HepG2 (cell line): ENCODE measurements around the gene CEP128. TPM values are rescaled to one million over a fixed set of nuclear protein-coding genes. Genes with fewer than 3 reads are reported as not detected.
A peak's percentile ranks its signal among the peaks of the same experiment; 100 is the strongest.

Source experiments
- ATAC-seq: fragments of 200-7000 bp; cut with Tn5 transposase; 3 replicates; pipeline ENCODE4 v1.9.1; 2020; ENCODE audit warnings: mild to moderate bottlenecking, moderate library complexity
- BruUV-seq: library from RNA; stranded (reverse); fragments of 400-500 nt; replicated peaks from 2 replicates; lab custom pipeline; 2021; lab: Mats Ljungman, UMichigan
- CTCF ChIA-PET: fragments of 300-600 bp; formaldehyde crosslinking; extraction: SDS; loops from one replicate; lab custom pipeline; 2021; ENCODE audit warnings: low total read pairs, inconsistent platforms, low intra/inter-chr PET ratio; lab: Yijun Ruan, JAX
- POLR2A ChIA-PET: fragments of 350-600 bp; sonication (Branson Sonifier 250); formaldehyde crosslinking; loops from one replicate; lab custom pipeline; 2020; ENCODE audit warnings: antibody characterized with exemption, inconsistent platforms; lab: Yijun Ruan, JAX
- DNase-seq: peaks from one replicate; pipeline ENCODE4 v3.0.0-alpha.2; 2015; ENCODE audit warnings: low spot score
- FAIRE-seq: peaks from 3 replicates; lab custom pipeline; 2011; peaks lifted over from hg19 to GRCh38; lab: Jason Lieb, UNC
- H2AFZ ChIP-seq: one replicate; pipeline ENCODE4 v1.6.1; 2011; ENCODE audit warnings: low read length, inconsistent platforms
- H3K27ac ChIP-seq: fragments of 300-600 bp; 3 replicates; pipeline ENCODE4 v1.8.0; 2011; ENCODE audit warnings: mixed run types, mild to moderate bottlenecking, mixed read lengths, low read length, inconsistent platforms; ENCODE audit not compliant: insufficient read depth; ENCODE audit errors: extremely low read length
- H3K27me3 ChIP-seq, 2 experiments: fragments of 200-600 bp in 1 of 2; 2 replicates in 1 of 2; 3 replicates in 1 of 2; pipeline versions ENCODE4 v1.6.0 to v1.8.0; 2011; ENCODE audit warnings: low read length in 2 of 2, mild to moderate bottlenecking in 2 of 2, moderate library complexity in 2 of 2, inconsistent platforms in 1 of 2; ENCODE audit not compliant: insufficient read depth in 2 of 2, control insufficient read depth in 1 of 2
- H3K36me3 ChIP-seq, 2 experiments: fragments of 200-600 bp in 1 of 2; replicated peaks in 1 of 2; 2 replicates in 1 of 2; 3 replicates in 1 of 2; pipeline versions ENCODE4 v1.5.1 to v1.8.0; 2011; ENCODE audit warnings: low read length in 2 of 2, inconsistent platforms in 1 of 2; ENCODE audit not compliant: insufficient read depth in 2 of 2, control insufficient read depth in 1 of 2
- H3K4me1 ChIP-seq: 2 replicates; pipeline ENCODE4 v1.5.1; 2012; ENCODE audit warnings: low read length, inconsistent platforms; ENCODE audit not compliant: insufficient read depth
- H3K4me2 ChIP-seq: 2 replicates; pipeline ENCODE4 v1.6.0; 2011; ENCODE audit warnings: low read depth, low read length, inconsistent platforms
- H3K4me3 ChIP-seq, 3 experiments: fragments of 200-600 bp in 1 of 3; sonication (generic), shearing (Covaris generic) in 1 of 3; replicated peaks in 1 of 3; 2 replicates each; pipeline ENCODE4 v1.5.1; 2011 to 2016; ENCODE audit warnings: low read length in 3 of 3, inconsistent platforms in 2 of 3, low read depth in 2 of 3, mild to moderate bottlenecking in 2 of 3, control low read depth in 1 of 3, mixed read lengths in 1 of 3; ENCODE audit not compliant: insufficient read depth in 1 of 3
- H3K79me2 ChIP-seq: one replicate; pipeline ENCODE4 v1.6.1; 2011; ENCODE audit warnings: low read length, inconsistent platforms; ENCODE audit not compliant: insufficient read depth
- H3K9ac ChIP-seq: 2 replicates; pipeline ENCODE4 v1.6.0; 2011; ENCODE audit warnings: mild to moderate bottlenecking, low read depth, low read length, inconsistent platforms; ENCODE audit not compliant: insufficient read depth
- H3K9me3 ChIP-seq: 2 replicates; pipeline ENCODE4 v1.5.1; 2012; ENCODE audit warnings: mild to moderate bottlenecking, low read length
- H4K20me1 ChIP-seq: 2 replicates; pipeline ENCODE4 v1.6.0; 2011; ENCODE audit warnings: inconsistent platforms, mild to moderate bottlenecking, low read length, moderate library complexity; ENCODE audit not compliant: insufficient read depth
- ATF7 ChIP-seq, 2 experiments: fragments of 450-650 bp in 1 of 2; sonication (generic) in 1 of 2; formaldehyde crosslinking in 1 of 2; IDR thresholded peaks; 2 replicates each; pipeline versions ENCODE4 v1.4.0 to v1.6.1; 2016 to 2020; ENCODE audit warnings: antibody characterized with exemption in 1 of 2, mild to moderate bottlenecking in 1 of 2, missing genetic modification reagents in 1 of 2
- GLI4 ChIP-seq: sonication (generic); formaldehyde crosslinking; IDR thresholded peaks from 2 replicates; pipeline ENCODE4 v1.5.1; 2020; ENCODE audit warnings: missing genetic modification reagents, mild to moderate bottlenecking, moderate library complexity, borderline replicate concordance
- MED1 ChIP-seq: sonication (generic); formaldehyde crosslinking; IDR thresholded peaks from 2 replicates; pipeline ENCODE4 v1.4.0; 2020; ENCODE audit warnings: missing genetic modification reagents
- MEIS1 ChIP-seq: sonication (generic); formaldehyde crosslinking; IDR thresholded peaks from 2 replicates; pipeline ENCODE4 v1.9.0; 2021; ENCODE audit warnings: mild to moderate bottlenecking, missing genetic modification reagents, moderate library complexity, borderline replicate concordance
- NFRKB ChIP-seq: fragments of 450-650 bp; IDR thresholded peaks from 2 replicates; pipeline ENCODE4 v1.6.1; 2017
- STAG1 ChIP-seq: sonication (generic); formaldehyde crosslinking; IDR thresholded peaks from 2 replicates; pipeline ENCODE4 v1.4.0; 2020; ENCODE audit warnings: missing genetic modification reagents
- ZBTB7A ChIP-seq: sonication (generic); formaldehyde crosslinking; IDR thresholded peaks from 2 replicates; pipeline ENCODE4 v1.8.0; 2022; ENCODE audit warnings: mild to moderate bottlenecking, missing genetic modification reagents
- ZNF17 ChIP-seq: sonication (generic); formaldehyde crosslinking; IDR thresholded peaks from 2 replicates; pipeline ENCODE4 v1.5.0; 2020; ENCODE audit warnings: mild to moderate bottlenecking, missing genetic modification reagents
- ZSCAN21 ChIP-seq: sonication (generic); formaldehyde crosslinking; IDR thresholded peaks from 2 replicates; pipeline ENCODE4 v1.8.0; 2022; ENCODE audit warnings: mild to moderate bottlenecking, missing genetic modification reagents, moderate library complexity, borderline replicate concordance
- WGBS: methylation state at CpG from one replicate; pipeline ENCODE4 v1.1.6; 2017; ENCODE audit warnings: low lambda C conversion rate; 5-methylcytosine and 5-hydroxymethylcytosine counted together
- in situ Hi-C: cut with HindIII; loops from 2 replicates; pipeline ENCODE4 v1.10.0; 2017; ENCODE audit warnings: low pct_unique_long_range_greater_than_20kb; ENCODE audit not compliant: extremely low pct_ligation_motif_present
- intact Hi-C: fragments of 100-400 bp; cut with micrococcal nuclease; formaldehyde crosslinking; loops from one replicate; pipeline ENCODE4 v1.10.0; 2022; ENCODE audit not compliant: unreplicated experiment
- polyA plus RNA-seq, 8 experiments: library from polyadenylated mRNA; depleted of rRNA in 3 of 8; stranded (reverse) in 7 of 8; unstranded in 1 of 8; fragments of >200 nt; fragmentation: Illumina TruSeq in 4 of 8; extraction: Trizol in 4 of 8; gene quantifications; 2 replicates each; pipeline versions ENCODE4 v1.2.1 to v1.2.3, GENCODE V29; 2011 to 2016; ENCODE audit warnings: low read depth in 4 of 8, missing spikeins in 1 of 8, mixed read lengths in 1 of 8; ENCODE audit not compliant: insufficient read depth in 1 of 8
- total RNA-seq, 5 experiments: library from RNA; depleted of rRNA; stranded (reverse); fragments of >200 nt; fragmentation: Illumina TruSeq; extraction: Trizol; gene quantifications; 2 replicates each; pipeline ENCODE4 v1.2.3, GENCODE V29; 2016; ENCODE audit warnings: low read depth in 1 of 5
- TF ChIP-seq, protein P1 (sequence below): sonication (generic); formaldehyde crosslinking; IDR thresholded peaks from 2 replicates; pipeline ENCODE4 v1.5.1; 2020; ENCODE audit warnings: missing genetic modification reagents, mild to moderate bottlenecking, borderline replicate concordance
- TF ChIP-seq, protein P2 (sequence below): sonication (generic); formaldehyde crosslinking; IDR thresholded peaks from 2 replicates; pipeline ENCODE4 v1.4.0; 2020; ENCODE audit warnings: missing genetic modification reagents, mild to moderate bottlenecking, borderline replicate concordance
- TF ChIP-seq, protein P3 (sequence below): sonication (generic); formaldehyde crosslinking; IDR thresholded peaks from 2 replicates; pipeline ENCODE4 v1.4.0; 2020; ENCODE audit warnings: missing genetic modification reagents

CEP128 gene
- total and polyA plus RNA-seq, 2 of the 13 experiments (the other 11 are each of a cell fraction or from before 2014, with no cell fraction given): 1.3 to 7.5 TPM

DNA sequence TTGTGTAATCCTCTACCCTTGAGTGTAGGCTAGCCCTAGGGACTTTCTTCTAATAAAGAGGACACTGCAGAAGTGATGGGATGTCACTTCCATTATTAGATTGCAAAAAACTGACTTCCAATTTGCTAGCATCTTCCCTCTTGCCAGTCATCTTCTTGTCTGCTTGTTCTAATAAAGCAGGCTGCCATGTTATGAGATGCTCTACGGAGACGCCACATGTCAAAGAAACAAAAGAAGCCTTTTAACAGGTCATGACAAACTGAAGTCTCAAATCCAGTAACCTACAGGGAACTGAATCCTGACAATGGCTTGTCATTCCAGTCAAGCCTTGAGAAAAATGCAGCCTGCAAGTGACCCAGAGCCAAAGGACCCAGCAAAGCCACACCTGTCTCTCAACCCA lies 76.0 kb downstream of the CEP128 start (continued):
- TF ChIP-seq ZNF17 (CRISPR knock-in tag) (no peak), ZSCAN21 (CRISPR knock-in tag) (no peak), MED1 (CRISPR knock-in tag) (no peak), ZBTB7A (CRISPR knock-in tag) (no peak), NFRKB (no peak), MEIS1 (CRISPR knock-in tag) (no peak), ATF7 (IDR thresholded peaks at IDR 0.05) (no peak), ATF7 (CRISPR knock-in tag; IDR thresholded peaks at IDR 0.05) (no peak)
- TF ChIP-seq, protein P1, sequence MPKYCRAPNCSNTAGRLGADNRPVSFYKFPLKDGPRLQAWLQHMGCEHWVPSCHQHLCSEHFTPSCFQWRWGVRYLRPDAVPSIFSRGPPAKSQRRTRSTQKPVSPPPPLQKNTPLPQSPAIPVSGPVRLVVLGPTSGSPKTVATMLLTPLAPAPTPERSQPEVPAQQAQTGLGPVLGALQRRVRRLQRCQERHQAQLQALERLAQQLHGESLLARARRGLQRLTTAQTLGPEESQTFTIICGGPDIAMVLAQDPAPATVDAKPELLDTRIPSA (CRISPR knock-in tag): no peak
- TF ChIP-seq, protein P2, sequence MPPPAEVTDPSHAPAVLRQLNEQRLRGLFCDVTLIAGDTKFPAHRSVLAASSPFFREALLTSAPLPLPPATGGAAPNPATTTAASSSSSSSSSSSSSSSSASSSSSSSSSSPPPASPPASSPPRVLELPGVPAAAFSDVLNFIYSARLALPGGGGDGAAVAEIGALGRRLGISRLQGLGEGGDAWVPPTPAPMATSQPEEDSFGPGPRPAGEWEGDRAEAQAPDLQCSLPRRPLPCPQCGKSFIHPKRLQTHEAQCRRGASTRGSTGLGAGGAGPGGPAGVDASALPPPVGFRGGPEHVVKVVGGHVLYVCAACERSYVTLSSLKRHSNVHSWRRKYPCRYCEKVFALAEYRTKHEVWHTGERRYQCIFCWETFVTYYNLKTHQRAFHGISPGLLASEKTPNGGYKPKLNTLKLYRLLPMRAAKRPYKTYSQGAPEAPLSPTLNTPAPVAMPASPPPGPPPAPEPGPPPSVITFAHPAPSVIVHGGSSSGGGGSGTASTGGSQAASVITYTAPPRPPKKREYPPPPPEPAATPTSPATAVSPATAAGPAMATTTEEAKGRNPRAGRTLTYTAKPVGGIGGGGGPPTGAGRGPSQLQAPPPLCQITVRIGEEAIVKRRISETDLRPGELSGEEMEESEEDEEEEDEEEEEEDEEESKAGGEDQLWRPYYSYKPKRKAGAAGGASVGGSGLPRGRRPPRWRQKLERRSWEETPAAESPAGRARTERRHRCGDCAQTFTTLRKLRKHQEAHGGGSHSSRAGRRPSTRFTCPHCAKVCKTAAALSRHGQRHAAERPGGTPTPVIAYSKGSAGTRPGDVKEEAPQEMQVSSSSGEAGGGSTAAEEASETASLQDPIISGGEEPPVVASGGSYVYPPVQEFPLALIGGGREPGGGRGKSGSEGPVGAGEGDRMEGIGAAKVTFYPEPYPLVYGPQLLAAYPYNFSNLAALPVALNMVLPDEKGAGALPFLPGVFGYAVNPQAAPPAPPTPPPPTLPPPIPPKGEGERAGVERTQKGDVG (CRISPR knock-in tag): no peak

DNA sequence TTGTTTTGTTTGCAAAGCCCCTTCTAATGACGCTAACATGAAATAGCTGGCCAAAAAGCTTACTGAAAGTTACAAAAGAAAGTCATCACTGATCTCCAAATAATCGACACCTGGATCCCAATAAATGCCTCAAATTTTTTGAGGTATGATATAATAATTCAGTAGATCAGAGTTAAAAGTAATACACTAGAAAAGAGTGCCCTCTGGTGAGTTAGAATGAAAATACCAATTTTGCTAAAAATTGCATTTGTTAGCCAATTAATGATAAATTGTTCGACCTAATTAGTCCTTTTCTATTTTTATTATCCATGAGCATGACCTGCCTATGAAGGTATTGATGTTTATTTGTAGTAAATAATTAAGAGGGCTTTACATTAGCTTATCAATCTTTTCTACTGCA lies 78.6 kb downstream of the CEP128 start:
- 53% methylated on average over 3 of the region's 3 CpGs for WGBS
- BruUV-seq: no TSS peak
- H3K4me2 ChIP-seq: no peak overlapping the region
- H2AFZ ChIP-seq: no peak overlapping the region
- TF ChIP-seq, protein P3, sequence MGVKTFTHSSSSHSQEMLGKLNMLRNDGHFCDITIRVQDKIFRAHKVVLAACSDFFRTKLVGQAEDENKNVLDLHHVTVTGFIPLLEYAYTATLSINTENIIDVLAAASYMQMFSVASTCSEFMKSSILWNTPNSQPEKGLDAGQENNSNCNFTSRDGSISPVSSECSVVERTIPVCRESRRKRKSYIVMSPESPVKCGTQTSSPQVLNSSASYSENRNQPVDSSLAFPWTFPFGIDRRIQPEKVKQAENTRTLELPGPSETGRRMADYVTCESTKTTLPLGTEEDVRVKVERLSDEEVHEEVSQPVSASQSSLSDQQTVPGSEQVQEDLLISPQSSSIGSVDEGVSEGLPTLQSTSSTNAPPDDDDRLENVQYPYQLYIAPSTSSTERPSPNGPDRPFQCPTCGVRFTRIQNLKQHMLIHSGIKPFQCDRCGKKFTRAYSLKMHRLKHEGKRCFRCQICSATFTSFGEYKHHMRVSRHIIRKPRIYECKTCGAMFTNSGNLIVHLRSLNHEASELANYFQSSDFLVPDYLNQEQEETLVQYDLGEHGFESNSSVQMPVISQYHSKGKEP (CRISPR knock-in tag): no peak
- TF ChIP-seq GLI4 (CRISPR knock-in tag) (no peak), STAG1 (CRISPR knock-in tag) (peak; percentile 14; the same call in 1 of the 2 replicates)
- TF ChIP-seq, all 625 proteins: peak for 1
- Histone ChIP-seq H3K79me2 (no peaks in the 10 kb centered on the region), H3K4me1 (no peaks in the 10 kb centered on the region), H3K9me3 (peaks cover 10% of the 10 kb centered on the region; the same call in 1 of the 2 replicates), H3K9ac (no peak overlapping the region), H3K36me3 (no peaks in the 10 kb centered on the region), H4K20me1 (no peaks in the 10 kb centered on the region), H3K4me3 (no peak overlapping the region), H3K27me3 (no peaks in the 10 kb centered on the region; a peak in 1 of 5 replicates), H3K27ac (no peak overlapping the region)
- in situ Hi-C loops (loop anchor here (25.0 kb wide), 1 partner anchor 801 kb away; no protein-coding TSS in a partner anchor), intact Hi-C loops (no loop called here)
- ChIA-PET POLR2A (no interaction called here), CTCF (interaction anchor here (1.5 kb wide), 1 partner anchor 1894 kb away, joined by 3 read pairs; no protein-coding TSS in a partner anchor)
- DNase-seq: no peak
- no peak for ATAC-seq
- no peak for FAIRE-seq
